ENCODE measurements around the gene COPB1.
A peak's percentile ranks its signal among the peaks of the same experiment; 100 is the strongest.

COPB1 gene

DNA sequence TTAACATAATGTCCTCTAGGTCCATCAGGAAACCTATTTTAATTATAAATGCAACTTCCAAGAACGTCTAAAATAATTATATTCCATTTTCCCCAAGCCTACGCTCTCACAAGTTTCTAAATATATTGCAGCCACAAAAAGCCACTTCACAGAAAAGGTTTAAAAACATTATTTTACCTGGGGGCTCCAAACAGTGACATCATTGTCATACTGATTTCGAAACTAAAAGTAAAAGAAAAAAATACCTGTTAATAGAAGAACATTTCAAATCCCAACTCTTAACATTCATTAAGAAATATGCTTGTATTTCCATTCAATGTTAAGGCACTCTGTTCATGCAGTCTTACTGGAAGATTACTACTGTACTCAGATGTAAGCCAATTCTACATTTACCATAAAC is 19.2 kb upstream of the COPB1 start:
- Histone ChIP-seq H3K4me2 (peak overlapping the region; percentile 84), H4K20me1 (peaks cover 33% of the 10 kb centered on the region; the same call in 1 of the 2 replicates), H3K9ac (peak overlapping the region; percentile 97), H3K9me3 (no peaks in the 10 kb centered on the region), H3K27ac (peak overlapping the region; percentile 95; the same call in 1 of the 2 replicates), H3K4me1 (peaks cover 23% of the 10 kb centered on the region), H3K4me3 (peak overlapping the region; percentile 84), H3K36me3 (peaks cover 49% of the 10 kb centered on the region), H3K27me3 (no peaks in the 10 kb centered on the region)
- TF ChIP-seq Cebpa-rat (IDR thresholded peaks at IDR 0.05): no peak

DNA sequence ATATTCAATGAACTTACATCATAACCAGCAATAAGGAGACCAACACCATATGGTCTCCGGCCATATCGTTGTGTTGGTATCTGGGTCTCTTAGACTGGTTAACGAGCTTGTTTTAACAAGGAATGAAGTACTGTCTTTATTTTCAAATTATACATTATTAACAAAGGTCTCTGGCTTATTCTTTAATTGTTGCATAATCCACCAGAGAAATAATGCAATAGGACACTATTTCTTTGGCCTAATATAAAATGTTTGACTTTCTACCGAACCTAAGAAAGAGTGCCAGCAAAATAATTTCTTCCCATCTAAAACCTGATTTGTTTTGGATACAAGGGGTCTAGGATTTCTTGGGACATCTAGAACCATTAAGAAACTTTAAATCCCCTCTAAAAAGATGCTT is 14.2 kb upstream of the COPB1 start:
- Histone ChIP-seq H3K4me3 (no peak overlapping the region), H3K36me3 (peaks cover 99% of the 10 kb centered on the region), H3K27me3 (no peaks in the 10 kb centered on the region), H3K4me2 (no peak overlapping the region), H3K9me3 (no peaks in the 10 kb centered on the region), H4K20me1 (peaks cover 51% of the 10 kb centered on the region; the same call in 1 of the 2 replicates), H3K9ac (no peak overlapping the region), H3K4me1 (peaks cover 9% of the 10 kb centered on the region), H3K27ac (no peak overlapping the region)
- TF ChIP-seq Cebpa-rat (IDR thresholded peaks at IDR 0.05): no peak

GRCh38 chr11:14506532-14506931 is 6.9 kb upstream of the COPB1 start:
- Histone ChIP-seq H3K27ac (no peak overlapping the region), H3K9me3 (no peaks in the 10 kb centered on the region), H3K4me2 (no peak overlapping the region), H3K36me3 (peaks cover 89% of the 10 kb centered on the region), H4K20me1 (peaks cover 24% of the 10 kb centered on the region; the same call in 1 of the 2 replicates), H3K4me1 (no peaks in the 10 kb centered on the region), H3K9ac (no peak overlapping the region), H3K27me3 (no peaks in the 10 kb centered on the region), H3K4me3 (no peak overlapping the region)
- no peak for TF ChIP-seq Cebpa-rat (IDR thresholded peaks at IDR 0.05)

DNA sequence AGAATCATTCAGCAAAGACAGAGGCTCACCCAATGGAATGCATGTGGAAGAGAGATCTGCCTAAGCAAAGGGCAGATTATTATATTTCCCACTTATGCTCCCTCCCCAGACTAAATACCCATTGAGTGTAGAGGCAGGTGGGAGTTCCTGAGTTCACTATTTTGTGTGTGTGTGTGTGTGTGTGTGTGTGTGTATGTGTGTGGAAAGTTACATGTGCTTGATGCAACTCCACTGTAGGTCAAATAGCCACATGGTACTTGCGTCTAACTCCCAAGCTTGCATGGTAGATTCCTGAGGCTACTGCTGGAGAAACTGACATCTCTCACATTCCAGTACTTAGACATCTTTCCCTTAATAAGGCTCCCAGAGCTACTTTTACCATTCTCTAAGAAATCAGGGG is 3.4 kb upstream of the COPB1 start:
- no peak for TF ChIP-seq Cebpa-rat (IDR thresholded peaks at IDR 0.05)
- H3K9me3 ChIP-seq: no peaks in the 10 kb centered on the region
- no peak overlapping the region for H3K4me3 ChIP-seq
- H3K36me3 ChIP-seq: peaks cover 56% of the 10 kb centered on the region
- peaks cover 24% of the 10 kb centered on the region for H4K20me1 ChIP-seq
- no peak overlapping the region for H3K4me2 ChIP-seq
- H3K9ac ChIP-seq: no peak overlapping the region
- peaks cover 20% of the 10 kb centered on the region for H3K4me1 ChIP-seq
- H3K27me3 ChIP-seq: no peaks in the 10 kb centered on the region
- no peak overlapping the region for H3K27ac ChIP-seq

DNA sequence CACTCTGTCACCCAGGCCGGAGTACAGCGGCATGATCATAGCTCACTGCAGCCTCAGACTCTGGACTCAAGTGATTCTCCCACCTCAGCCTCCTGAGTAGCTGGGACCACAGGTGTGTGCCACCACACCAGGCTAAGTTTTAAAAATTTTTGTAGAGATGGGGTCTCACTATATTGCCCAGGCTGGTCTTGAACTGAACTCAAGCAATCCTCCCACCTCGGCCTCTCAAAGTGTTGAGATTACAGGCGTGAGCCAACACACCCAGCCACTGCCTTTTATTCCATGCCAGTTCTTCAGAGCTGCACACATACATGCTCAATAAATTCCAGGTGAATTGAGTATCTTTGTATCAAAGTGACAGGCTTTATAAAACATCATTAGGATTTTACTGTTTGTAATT is 2.4 kb upstream of the COPB1 start:
- no peak for TF ChIP-seq Cebpa-rat (IDR thresholded peaks at IDR 0.05)
- no peak overlapping the region for H3K4me3 ChIP-seq
- H3K27me3 ChIP-seq: no peaks in the 10 kb centered on the region
- H3K9me3 ChIP-seq: no peaks in the 10 kb centered on the region
- no peak overlapping the region for H3K9ac ChIP-seq
- peaks cover 56% of the 10 kb centered on the region for H3K36me3 ChIP-seq
- peaks cover 26% of the 10 kb centered on the region for H4K20me1 ChIP-seq
- no peak overlapping the region for H3K4me2 ChIP-seq
- H3K27ac ChIP-seq: no peak overlapping the region
- peaks cover 21% of the 10 kb centered on the region for H3K4me1 ChIP-seq

- Histone ChIP-seq H3K27me3 (no peaks in the 10 kb centered on the region), H3K9me3 (no peaks in the 10 kb centered on the region), H3K36me3 (peaks cover 48% of the 10 kb centered on the region), H4K20me1 (peaks cover 32% of the 10 kb centered on the region), H3K4me3 (peak overlapping the region; percentile 82), H3K27ac (peak overlapping the region; percentile 68), H3K4me2 (peak overlapping the region; percentile 85), H3K4me1 (peaks cover 21% of the 10 kb centered on the region), H3K9ac (peak overlapping the region; percentile 84)
- no peak for TF ChIP-seq Cebpa-rat (IDR thresholded peaks at IDR 0.05)
Measured at GRCh38 chr11:14500181-14500651, 605 bp upstream of the COPB1 start.

DNA sequence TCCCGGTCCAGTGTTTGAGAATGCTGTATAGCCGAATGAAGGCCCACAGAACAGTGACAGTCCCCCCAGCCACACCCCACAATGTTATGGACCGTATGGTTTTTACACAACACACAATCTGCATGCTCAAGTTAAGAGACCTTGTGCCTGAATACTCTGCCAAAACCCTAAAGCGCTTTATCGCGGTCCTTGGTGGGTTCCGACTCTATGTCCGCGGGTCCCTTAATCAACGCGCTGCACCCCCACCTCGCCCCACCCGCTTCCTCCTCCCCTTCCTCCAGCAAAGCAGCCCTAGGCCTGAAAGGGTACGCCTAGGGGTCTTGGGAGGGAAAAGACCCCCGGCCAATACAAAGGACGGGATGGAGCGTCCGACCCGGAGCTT is 442 bp downstream of the COPB1 start:
- Histone ChIP-seq H3K4me1 (peaks cover 21% of the 10 kb centered on the region), H3K36me3 (peaks cover 48% of the 10 kb centered on the region), H3K4me3 (peak overlapping the region; percentile 82), H3K9me3 (no peaks in the 10 kb centered on the region), H3K4me2 (peak overlapping the region; percentile 86), H3K27me3 (no peaks in the 10 kb centered on the region), H4K20me1 (peaks cover 40% of the 10 kb centered on the region), H3K27ac (peak overlapping the region; percentile 68), H3K9ac (peak overlapping the region; percentile 84)
- no peak for TF ChIP-seq Cebpa-rat (IDR thresholded peaks at IDR 0.05)

GRCh38 chr11:14480716-14481115 is 18.9 kb downstream of the COPB1 start:
- peaks cover 100% of the 10 kb centered on the region for H3K36me3 ChIP-seq
- no peaks in the 10 kb centered on the region for H3K27me3 ChIP-seq
- H3K9ac ChIP-seq: no peak overlapping the region
- H3K4me1 ChIP-seq: no peaks in the 10 kb centered on the region
- H3K4me3 ChIP-seq: no peak overlapping the region
- H3K4me2 ChIP-seq: no peak overlapping the region
- H4K20me1 ChIP-seq: peaks cover 36% of the 10 kb centered on the region; the same call in 1 of the 2 replicates
- TF ChIP-seq Cebpa-rat (IDR thresholded peaks at IDR 0.05): no peak
- H3K27ac ChIP-seq: no peak overlapping the region
- H3K9me3 ChIP-seq: no peaks in the 10 kb centered on the region

DNA sequence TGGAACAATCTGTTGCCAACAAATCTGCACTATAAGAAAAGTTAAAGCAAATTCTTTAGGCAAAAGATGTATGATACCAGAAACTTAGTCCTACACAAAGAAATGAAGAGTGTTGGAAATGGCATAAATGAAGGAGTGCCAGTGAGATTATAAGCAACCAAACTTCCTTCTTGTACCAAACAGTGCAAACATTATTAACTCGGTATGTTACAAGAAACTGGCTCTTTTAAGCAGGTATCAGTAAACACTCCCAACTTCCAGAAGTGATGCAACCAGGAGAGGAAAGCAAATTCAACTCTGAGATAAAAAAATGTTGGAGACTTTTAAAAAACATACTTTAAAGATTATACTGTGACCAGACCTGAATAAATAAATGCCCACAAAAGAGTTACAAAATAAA is 28.5 kb downstream of the COPB1 start:
- Histone ChIP-seq H3K4me1 (no peaks in the 10 kb centered on the region), H3K4me3 (no peak overlapping the region), H3K9ac (no peak overlapping the region), H4K20me1 (peaks cover 50% of the 10 kb centered on the region), H3K4me2 (no peak overlapping the region), H3K27me3 (no peaks in the 10 kb centered on the region), H3K9me3 (no peaks in the 10 kb centered on the region), H3K36me3 (peaks cover 99% of the 10 kb centered on the region), H3K27ac (no peak overlapping the region)
- TF ChIP-seq Cebpa-rat (IDR thresholded peaks at IDR 0.05): no peak

DNA sequence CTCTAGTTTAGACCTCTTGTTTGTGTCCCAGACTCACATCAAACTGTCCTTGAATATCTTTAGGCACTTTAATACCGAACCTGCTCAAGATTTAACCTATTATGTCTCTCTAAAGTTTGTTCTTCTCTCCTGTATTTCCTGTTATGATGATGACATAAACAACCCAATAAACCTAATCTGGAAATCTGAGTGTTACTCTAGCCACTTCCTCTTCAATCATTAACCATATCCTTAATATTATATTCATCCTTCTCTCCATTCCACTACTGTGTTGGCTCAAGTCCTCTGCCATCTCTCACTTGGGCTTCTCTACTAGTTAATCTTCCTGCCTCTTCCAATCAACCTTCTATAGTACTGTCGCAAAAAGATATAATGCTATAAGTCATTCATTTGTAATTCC is 36.0 kb downstream of the COPB1 start:
- Histone ChIP-seq H4K20me1 (0 out of 2 replicates have a peak, but pooled peaks cover 6% of the 10 kb centered on the region), H3K4me1 (no peaks in the 10 kb centered on the region), H3K27me3 (no peaks in the 10 kb centered on the region), H3K36me3 (peaks cover 96% of the 10 kb centered on the region), H3K9me3 (no peaks in the 10 kb centered on the region), H3K27ac (no peak overlapping the region), H3K9ac (no peak overlapping the region), H3K4me2 (no peak overlapping the region), H3K4me3 (no peak overlapping the region)
- no peak for TF ChIP-seq Cebpa-rat (IDR thresholded peaks at IDR 0.05)

- no peaks in the 10 kb centered on the region for H3K4me1 ChIP-seq
- no peak for TF ChIP-seq Cebpa-rat (IDR thresholded peaks at IDR 0.05)
- no peaks in the 10 kb centered on the region for H4K20me1 ChIP-seq
- H3K27ac ChIP-seq: no peak overlapping the region
- peaks cover 90% of the 10 kb centered on the region for H3K36me3 ChIP-seq
- H3K4me2 ChIP-seq: no peak overlapping the region
- no peak overlapping the region for H3K4me3 ChIP-seq
- H3K9me3 ChIP-seq: no peaks in the 10 kb centered on the region
- no peaks in the 10 kb centered on the region for H3K27me3 ChIP-seq
- no peak overlapping the region for H3K9ac ChIP-seq
Measured at GRCh38 chr11:14460147-14460546, 39.5 kb downstream of the COPB1 start.

Data from BLaER1 (cell line).